ENCODE data around the gene EPHA3. TPM values are rescaled to one million over a fixed set of nuclear protein-coding genes. Genes with fewer than 3 reads are reported as not detected.
A peak's percentile ranks its signal among the peaks of the same experiment; 100 is the strongest.

Gene EPHA3
- total and polyA plus RNA-seq, 4 donors, result 0.18 to 11.7 (median 1.5) TPM

DNA sequence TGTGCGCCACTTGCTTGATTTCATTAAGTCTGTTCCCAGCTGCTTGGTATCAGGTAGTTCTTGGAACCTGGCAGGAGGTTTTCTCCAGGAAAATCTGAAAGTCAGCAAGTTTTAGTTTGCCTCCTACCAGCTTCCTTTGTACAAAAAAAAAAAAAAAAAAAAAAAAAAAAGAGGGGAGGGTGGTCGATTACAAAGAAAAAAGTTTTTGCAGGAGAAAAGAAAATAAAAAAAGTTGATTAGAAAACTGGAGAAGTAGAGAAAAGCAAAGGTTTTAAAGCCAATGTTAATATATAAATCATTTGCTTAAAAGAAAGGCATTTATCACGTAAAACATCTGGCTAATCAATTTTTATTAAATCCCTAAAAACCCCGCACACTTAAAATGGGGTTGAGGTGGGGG lies 5.9 kb downstream of the EPHA3 start:
- no peak overlapping the region for H3K4me3 ChIP-seq
- H3K27ac ChIP-seq (ENCODE audit: low read depth in 1 of 2, low read length in 1 of 2), result no peak overlapping the region
- 75 to 90% methylated on average over 4 of the region's 4 CpGs for WGBS, 2 donors
- peak overlapping the region in 1 of 2 donors; percentile 2 for H3K9ac ChIP-seq (ENCODE audit: insufficient read depth in 1 of 2, low read length in 2 of 2)
- no peaks in the 10 kb centered on the region for H3K9me3 ChIP-seq (ENCODE audit: control insufficient read depth in 4 of 4, insufficient read depth in 3 of 4, low read length in 3 of 4)
- DNase-seq (no peak), ATAC-seq (ENCODE audit: insufficient read depth, low FRiP score) (no peak)
- H3K36me3 ChIP-seq (ENCODE audit: control insufficient read depth in 4 of 4, insufficient read depth in 4 of 4, low read length in 4 of 4), result no peaks in the 10 kb centered on the region
- H3K4me1 ChIP-seq (ENCODE audit: control insufficient read depth in 5 of 5, insufficient read depth in 5 of 5, low read length in 5 of 5), result peaks cover 0 to 11% (median 0%) of the 10 kb centered on the region in 5 donors
- TF ChIP-seq, protein P1, sequence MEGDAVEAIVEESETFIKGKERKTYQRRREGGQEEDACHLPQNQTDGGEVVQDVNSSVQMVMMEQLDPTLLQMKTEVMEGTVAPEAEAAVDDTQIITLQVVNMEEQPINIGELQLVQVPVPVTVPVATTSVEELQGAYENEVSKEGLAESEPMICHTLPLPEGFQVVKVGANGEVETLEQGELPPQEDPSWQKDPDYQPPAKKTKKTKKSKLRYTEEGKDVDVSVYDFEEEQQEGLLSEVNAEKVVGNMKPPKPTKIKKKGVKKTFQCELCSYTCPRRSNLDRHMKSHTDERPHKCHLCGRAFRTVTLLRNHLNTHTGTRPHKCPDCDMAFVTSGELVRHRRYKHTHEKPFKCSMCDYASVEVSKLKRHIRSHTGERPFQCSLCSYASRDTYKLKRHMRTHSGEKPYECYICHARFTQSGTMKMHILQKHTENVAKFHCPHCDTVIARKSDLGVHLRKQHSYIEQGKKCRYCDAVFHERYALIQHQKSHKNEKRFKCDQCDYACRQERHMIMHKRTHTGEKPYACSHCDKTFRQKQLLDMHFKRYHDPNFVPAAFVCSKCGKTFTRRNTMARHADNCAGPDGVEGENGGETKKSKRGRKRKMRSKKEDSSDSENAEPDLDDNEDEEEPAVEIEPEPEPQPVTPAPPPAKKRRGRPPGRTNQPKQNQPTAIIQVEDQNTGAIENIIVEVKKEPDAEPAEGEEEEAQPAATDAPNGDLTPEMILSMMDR (IDR thresholded peaks at IDR 0.05; ENCODE audit: control extremely low read depth, extremely low read depth), result no peak
- H3K27me3 ChIP-seq (ENCODE audit: control insufficient read depth in 3 of 3, insufficient read depth in 3 of 3, low read length in 2 of 3), result peaks cover 0 to 17% (median 2%) of the 10 kb centered on the region in 3 donors

DNA sequence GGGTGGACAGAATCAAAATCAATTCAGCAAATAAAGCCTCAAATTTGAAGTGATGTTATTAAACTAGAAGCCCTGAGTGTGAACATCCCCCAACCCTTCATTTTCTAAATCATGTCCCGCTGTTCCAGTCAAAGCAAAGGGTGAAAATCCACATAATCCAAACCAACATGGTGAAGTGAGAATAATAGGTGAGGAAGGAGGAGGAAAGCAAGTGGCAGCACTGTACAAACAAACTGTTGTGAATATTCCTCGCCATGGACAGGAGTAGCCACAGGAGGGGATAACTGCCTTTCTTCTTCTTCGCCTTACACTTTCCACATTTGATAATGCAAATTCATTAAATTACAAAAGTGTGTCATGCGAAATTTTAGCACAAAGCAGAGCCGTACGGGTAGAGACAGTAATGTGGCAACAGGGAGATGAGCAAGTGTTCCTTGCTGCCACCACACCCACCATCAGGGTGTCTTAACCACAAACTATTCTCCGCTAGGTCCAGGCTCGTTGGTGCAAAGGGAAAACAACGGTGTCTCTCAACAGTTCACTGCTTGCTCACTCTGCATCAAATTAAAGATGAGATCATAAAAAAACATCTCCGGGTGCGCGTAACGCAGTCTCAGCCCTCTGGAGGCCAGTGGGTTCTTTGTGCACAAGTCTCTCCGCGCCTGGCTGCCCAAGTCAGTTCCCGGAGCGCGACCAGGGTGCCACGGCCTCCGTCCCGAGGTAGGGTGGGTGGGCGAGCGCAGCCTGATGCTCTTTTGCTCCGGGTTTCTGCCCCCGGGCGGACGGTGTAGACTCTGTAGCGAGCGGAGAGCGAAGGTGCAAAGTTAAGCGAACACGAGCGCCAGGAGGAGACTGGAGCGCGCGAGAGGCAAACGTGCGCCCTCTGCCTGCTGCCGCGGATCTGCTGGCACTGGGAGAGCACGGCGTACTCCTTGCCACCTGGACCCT lies 6.7 kb downstream of the EPHA3 start:
- ATAC-seq (ENCODE audit: insufficient read depth, low FRiP score) (peak; percentile 69), DNase-seq (peak; percentile 85 to 90 (median 89))
- H3K36me3 ChIP-seq (ENCODE audit: control insufficient read depth in 4 of 4, insufficient read depth in 4 of 4, low read length in 4 of 4), result no peaks in the 10 kb centered on the region
- H3K4me1 ChIP-seq (ENCODE audit: control insufficient read depth in 5 of 5, insufficient read depth in 5 of 5, low read length in 5 of 5), result peaks cover 0 to 11% (median 0%) of the 10 kb centered on the region in 5 donors
- H3K4me3 ChIP-seq, result peak overlapping the region; percentile 2
- TF ChIP-seq, protein P1 (IDR thresholded peaks at IDR 0.05; ENCODE audit: control extremely low read depth, extremely low read depth), result peak; percentile 21
- peak overlapping the region; percentile 11 to 69 for H3K9ac ChIP-seq (ENCODE audit: insufficient read depth in 1 of 2, low read length in 2 of 2)
- H3K27ac ChIP-seq (ENCODE audit: low read depth in 1 of 2, low read length in 1 of 2), result peak overlapping the region; percentile 5 to 26
- H3K9me3 ChIP-seq (ENCODE audit: control insufficient read depth in 4 of 4, insufficient read depth in 3 of 4, low read length in 3 of 4), result no peaks in the 10 kb centered on the region
- 3 to 5% methylated on average over 42 of the region's 42 CpGs for WGBS, 2 donors
- peaks cover 0 to 12% (median 2%) of the 10 kb centered on the region in 3 donors for H3K27me3 ChIP-seq (ENCODE audit: control insufficient read depth in 3 of 3, insufficient read depth in 3 of 3, low read length in 2 of 3)

DNA sequence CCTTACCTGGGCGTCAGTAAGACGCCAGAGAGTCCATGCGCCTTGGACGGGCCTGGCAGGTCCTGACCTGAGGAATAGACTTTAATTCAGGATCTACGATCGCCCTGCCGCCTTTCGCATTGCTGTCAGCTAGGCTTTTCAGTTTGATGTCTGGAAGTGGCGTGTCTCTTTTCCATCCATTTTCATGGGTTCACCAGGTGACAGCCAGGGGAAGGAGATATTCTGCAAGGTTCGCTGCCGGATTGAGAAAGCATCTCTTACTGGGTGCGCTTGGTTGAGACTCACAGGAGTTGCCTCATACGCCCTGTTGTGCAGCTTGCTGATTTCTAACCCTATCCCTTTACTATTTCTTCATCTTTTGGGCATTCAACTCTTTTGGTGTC lies 7.4 kb downstream of the EPHA3 start:
- DNase-seq (no peak), ATAC-seq (ENCODE audit: insufficient read depth, low FRiP score) (peak; percentile 19)
- peak overlapping the region in 1 of 2 donors; percentile 26 for H3K27ac ChIP-seq (ENCODE audit: low read depth in 1 of 2, low read length in 1 of 2)
- H3K9me3 ChIP-seq (ENCODE audit: control insufficient read depth in 4 of 4, insufficient read depth in 3 of 4, low read length in 3 of 4), result no peaks in the 10 kb centered on the region
- peaks cover 0 to 16% (median 2%) of the 10 kb centered on the region in 5 donors for H3K4me1 ChIP-seq (ENCODE audit: control insufficient read depth in 5 of 5, insufficient read depth in 5 of 5, low read length in 5 of 5)
- no peaks in the 10 kb centered on the region for H3K36me3 ChIP-seq (ENCODE audit: control insufficient read depth in 4 of 4, insufficient read depth in 4 of 4, low read length in 4 of 4)
- no peak overlapping the region for H3K4me3 ChIP-seq
- TF ChIP-seq, protein P1 (IDR thresholded peaks at IDR 0.05; ENCODE audit: control extremely low read depth, extremely low read depth), result no peak
- WGBS, 2 donors, result 19 to 20% methylated on average over 13 of the region's 13 CpGs
- H3K9ac ChIP-seq (ENCODE audit: insufficient read depth in 1 of 2, low read length in 2 of 2), result peak overlapping the region in 1 of 2 donors; percentile 43
- H3K27me3 ChIP-seq (ENCODE audit: control insufficient read depth in 3 of 3, insufficient read depth in 3 of 3, low read length in 2 of 3), result peaks cover 0 to 6% (median 2%) of the 10 kb centered on the region in 3 donors

Data from lung (tissue), 12 donors.